Tibial artery (tissue), 4 donors: ENCODE measurements around the gene MAGI2.

Experiments used
- DNase-seq, 2 donors: peaks; one replicate each; pipeline ENCODE4 v3.0.0-alpha.2; 2019
- H3K27ac ChIP-seq, 2 donors: fragments of 200-600 bp; sonication (generic) in 1 of 2; 1 replicate in 1 of 2; 2 replicates in 1 of 2; pipeline ENCODE4 v1.5.1; 2018 to 2019; ENCODE audit warnings: mild to moderate bottlenecking in 1 of 2
- H3K27me3 ChIP-seq, 2 donors: fragments of 200-600 bp; sonication (generic) in 1 of 2; one replicate each; pipeline versions ENCODE4 v1.5.1 to v1.6.0; 2016 to 2019
- H3K36me3 ChIP-seq, 3 donors: fragments of 200-600 bp; sonication (generic) in 2 of 3; one replicate each; pipeline ENCODE4 v1.5.1; 2016 to 2019; ENCODE audit warnings: mild to moderate bottlenecking in 2 of 3
- H3K4me1 ChIP-seq, 4 donors: fragments of 200-600 bp; sonication (generic) in 2 of 4; 1 replicate in 3 of 4; 2 replicates in 1 of 4; pipeline ENCODE4 v1.5.1; 2016 to 2019
- H3K4me3 ChIP-seq, 2 donors: fragments of 200-600 bp; sonication (generic) in 1 of 2; 1 replicate in 1 of 2; 2 replicates in 1 of 2; pipeline ENCODE4 v1.5.1; 2018 to 2019; ENCODE audit warnings: mild to moderate bottlenecking in 2 of 2
- H3K9me3 ChIP-seq, 3 donors: fragments of 200-600 bp; sonication (generic) in 1 of 3; one replicate each; pipeline ENCODE4 v1.5.1; 2016 to 2019
- CTCF ChIP-seq, 2 experiments: fragments of 200-600 bp in 1 of 2; fragments of 450-650 bp in 1 of 2; IDR thresholded peaks; one replicate each; pipeline ENCODE4 v1.5.1; 2017 to 2019; ENCODE audit warnings: antibody characterized with exemption in 2 of 2, mild to moderate bottlenecking in 1 of 2, moderate library complexity in 1 of 2
- intact Hi-C: fragments of 100-400 bp; cut with DNase I; formaldehyde crosslinking; loops from one replicate; pipeline ENCODE4 v1.15.0; 2023; ENCODE audit warnings: low total_unique reads

MAGI2 gene

GRCh38 chr7:79291498-79291865 lies 162.0 kb downstream of the MAGI2 start:
- no peaks in the 10 kb centered on the region for H3K9me3 ChIP-seq
- no peaks in the 10 kb centered on the region for H3K27me3 ChIP-seq
- intact Hi-C loops, result no loop called here
- TF ChIP-seq CTCF (IDR thresholded peaks at IDR 0.05), result no peak
- H3K36me3 ChIP-seq, result no peaks in the 10 kb centered on the region
- peaks cover 0 to 8% (median 0%) of the 10 kb centered on the region in 4 donors for H3K4me1 ChIP-seq
- no peak overlapping the region for H3K4me3 ChIP-seq
- H3K27ac ChIP-seq, result no peak overlapping the region
- no peak for DNase-seq

- Histone ChIP-seq H3K4me1 (peaks cover 0 to 8% (median 0%) of the 10 kb centered on the region in 4 donors), H3K27me3 (no peaks in the 10 kb centered on the region), H3K27ac (no peak overlapping the region), H3K36me3 (no peaks in the 10 kb centered on the region), H3K9me3 (no peaks in the 10 kb centered on the region), H3K4me3 (no peak overlapping the region)
- no peak for DNase-seq
- no peak for TF ChIP-seq CTCF (IDR thresholded peaks at IDR 0.05)
- intact Hi-C loops, result no loop called here
Observed at GRCh38 chr7:79290841-79291497, 162.5 kb downstream of the MAGI2 start.

GRCh38 chr7:79290398-79290797 lies 163.1 kb downstream of the MAGI2 start:
- no peak for TF ChIP-seq CTCF (IDR thresholded peaks at IDR 0.05)
- intact Hi-C loops, result no loop called here
- H3K27me3 ChIP-seq, result no peaks in the 10 kb centered on the region

GRCh38 chr7:79288655-79289054 lies 164.8 kb downstream of the MAGI2 start:
- intact Hi-C loops, result no loop called here
- Histone ChIP-seq H3K4me1 (peaks cover 0 to under 1% (median 0%) of the 10 kb centered on the region in 4 donors), H3K27ac (no peak overlapping the region), H3K27me3 (no peaks in the 10 kb centered on the region), H3K9me3 (no peaks in the 10 kb centered on the region), H3K36me3 (no peaks in the 10 kb centered on the region), H3K4me3 (no peak overlapping the region)
- DNase-seq, result no peak
- no peak for TF ChIP-seq CTCF (IDR thresholded peaks at IDR 0.05)

More at GRCh38 chr7:79290398-79290797, 163.1 kb downstream of the MAGI2 start:
- no peaks in the 10 kb centered on the region for H3K36me3 ChIP-seq
- H3K9me3 ChIP-seq, result no peaks in the 10 kb centered on the region
- peaks cover 0 to 8% (median 0%) of the 10 kb centered on the region in 4 donors for H3K4me1 ChIP-seq
- DNase-seq, result no peak
- no peak overlapping the region for H3K27ac ChIP-seq
- H3K4me3 ChIP-seq, result no peak overlapping the region

- TF ChIP-seq CTCF (IDR thresholded peaks at IDR 0.05), result no peak
- no peak for DNase-seq
- intact Hi-C loops, result no loop called here
Observed at GRCh38 chr7:79287981-79288380, 165.5 kb downstream of the MAGI2 start.

More at GRCh38 chr7:79287981-79288380, 165.5 kb downstream of the MAGI2 start:
- peaks cover 0 to 5% (median under 1%) of the 10 kb centered on the region in 4 donors for H3K4me1 ChIP-seq
- H3K27ac ChIP-seq, result no peak overlapping the region
- no peaks in the 10 kb centered on the region for H3K36me3 ChIP-seq
- H3K9me3 ChIP-seq, result no peaks in the 10 kb centered on the region
- H3K4me3 ChIP-seq, result no peak overlapping the region
- H3K27me3 ChIP-seq, result no peaks in the 10 kb centered on the region
